ENCODE measurements around the gene CRB2. TPM values are rescaled to one million over a fixed set of nuclear protein-coding genes. Genes with fewer than 3 reads are reported as not detected.

CRB2 gene
- total RNA-seq, 6 experiments from 2014 or later, result not detected

DNA sequence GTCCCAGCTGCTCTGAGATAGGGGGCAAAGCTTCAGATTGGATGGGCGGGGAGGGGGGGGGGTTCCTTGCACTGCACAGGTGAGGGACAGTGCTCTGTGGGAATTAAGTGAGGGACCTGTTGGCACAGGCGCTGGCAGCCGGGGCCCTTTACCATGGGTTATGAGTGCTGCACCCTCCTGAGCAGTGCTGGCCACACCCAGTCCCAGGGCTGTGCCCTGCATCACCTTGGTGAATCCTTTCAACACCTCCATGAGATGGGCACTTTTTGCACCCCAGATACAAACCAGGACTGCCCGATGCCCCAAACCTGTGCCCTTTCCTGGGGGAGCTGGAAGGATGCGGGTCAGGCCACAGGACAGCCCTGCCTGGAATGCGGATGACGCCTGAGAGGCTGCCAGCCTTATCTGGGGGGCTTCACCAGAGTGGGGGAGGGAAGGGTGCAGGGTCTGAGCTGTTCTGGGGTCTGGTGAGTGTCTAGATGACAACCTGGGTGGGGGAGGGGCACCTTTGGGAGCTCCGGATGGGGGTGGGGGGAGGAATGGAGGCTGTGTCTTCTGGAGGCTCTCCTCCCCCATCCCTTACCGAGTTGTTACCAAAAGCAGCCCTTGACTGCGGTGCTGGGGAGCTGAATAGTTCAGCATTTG is 5.2 kb downstream of the CRB2 start:
- no peak for DNase-seq
- intact Hi-C loops (cut with DNase I), result no loop called here
- Histone ChIP-seq H3K27ac (no peak overlapping the region), H3K4me1 (no peaks in the 10 kb centered on the region), H3K9me3 (no peaks in the 10 kb centered on the region), H3K4me3 (no peak overlapping the region), H3K27me3 (no peaks in the 10 kb centered on the region), H3K36me3 (no peaks in the 10 kb centered on the region)
- 27% methylated on average over 2 of the region's 10 CpGs for WGBS (ENCODE audit: insufficient coverage, low coverage, low lambda C conversion rate, missing lambda C conversion rate)
- no peak for TF ChIP-seq POLR2A (IDR thresholded peaks at IDR 0.05)
- TF ChIP-seq, protein P1, sequence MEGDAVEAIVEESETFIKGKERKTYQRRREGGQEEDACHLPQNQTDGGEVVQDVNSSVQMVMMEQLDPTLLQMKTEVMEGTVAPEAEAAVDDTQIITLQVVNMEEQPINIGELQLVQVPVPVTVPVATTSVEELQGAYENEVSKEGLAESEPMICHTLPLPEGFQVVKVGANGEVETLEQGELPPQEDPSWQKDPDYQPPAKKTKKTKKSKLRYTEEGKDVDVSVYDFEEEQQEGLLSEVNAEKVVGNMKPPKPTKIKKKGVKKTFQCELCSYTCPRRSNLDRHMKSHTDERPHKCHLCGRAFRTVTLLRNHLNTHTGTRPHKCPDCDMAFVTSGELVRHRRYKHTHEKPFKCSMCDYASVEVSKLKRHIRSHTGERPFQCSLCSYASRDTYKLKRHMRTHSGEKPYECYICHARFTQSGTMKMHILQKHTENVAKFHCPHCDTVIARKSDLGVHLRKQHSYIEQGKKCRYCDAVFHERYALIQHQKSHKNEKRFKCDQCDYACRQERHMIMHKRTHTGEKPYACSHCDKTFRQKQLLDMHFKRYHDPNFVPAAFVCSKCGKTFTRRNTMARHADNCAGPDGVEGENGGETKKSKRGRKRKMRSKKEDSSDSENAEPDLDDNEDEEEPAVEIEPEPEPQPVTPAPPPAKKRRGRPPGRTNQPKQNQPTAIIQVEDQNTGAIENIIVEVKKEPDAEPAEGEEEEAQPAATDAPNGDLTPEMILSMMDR (IDR thresholded peaks at IDR 0.05), result no peak
- ATAC-seq, result no peak

DNA sequence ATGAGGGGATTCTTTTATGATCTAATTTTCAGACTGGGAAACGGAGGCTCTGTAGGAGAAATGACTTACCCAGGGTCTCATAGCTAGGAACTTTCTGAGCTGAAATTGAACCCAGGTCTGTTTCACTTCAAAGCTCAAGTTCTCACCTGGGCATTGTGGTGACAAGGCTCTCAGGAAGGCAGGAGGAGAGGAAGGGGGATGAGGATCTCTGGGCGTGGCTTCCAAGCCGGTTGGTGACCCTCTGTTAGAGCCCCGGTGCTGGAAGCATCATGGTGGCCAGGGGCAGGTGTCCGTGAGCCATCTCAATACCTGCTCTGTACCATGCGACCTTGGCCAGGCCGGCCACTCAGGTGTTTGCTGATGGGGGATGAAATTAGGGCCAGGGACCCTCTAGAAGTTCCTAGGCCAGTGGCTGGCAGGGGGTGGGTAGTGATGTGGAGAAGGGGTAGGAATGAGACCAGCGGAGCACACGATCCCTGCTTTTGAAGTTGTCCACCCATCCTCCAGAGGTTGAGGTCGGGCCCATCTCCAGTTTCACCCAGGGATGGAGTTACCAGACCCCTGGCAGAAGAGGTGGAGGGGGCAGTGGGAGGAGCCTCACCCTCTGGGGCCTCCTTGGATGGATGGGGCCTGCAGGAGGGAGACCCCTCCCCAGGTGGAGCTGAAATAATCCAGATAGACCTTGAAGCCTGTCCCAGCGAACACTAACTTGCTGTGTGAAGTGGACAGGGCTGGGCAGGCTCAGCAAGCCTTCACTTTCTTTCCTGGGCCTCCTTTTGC is 5.9 kb downstream of the CRB2 start:
- Histone ChIP-seq H3K27ac (no peak overlapping the region), H3K27me3 (no peaks in the 10 kb centered on the region), H3K4me1 (no peaks in the 10 kb centered on the region), H3K4me3 (no peak overlapping the region), H3K36me3 (no peaks in the 10 kb centered on the region), H3K9me3 (no peaks in the 10 kb centered on the region)
- TF ChIP-seq, protein P1 (IDR thresholded peaks at IDR 0.05), result no peak
- TF ChIP-seq POLR2A (IDR thresholded peaks at IDR 0.05), result no peak
- ATAC-seq, result no peak
- intact Hi-C loops (cut with DNase I), result no loop called here
- no peak for DNase-seq
- WGBS (ENCODE audit: insufficient coverage, low coverage, low lambda C conversion rate, missing lambda C conversion rate), result 53% methylated on average over 8 of the region's 11 CpGs

DNA sequence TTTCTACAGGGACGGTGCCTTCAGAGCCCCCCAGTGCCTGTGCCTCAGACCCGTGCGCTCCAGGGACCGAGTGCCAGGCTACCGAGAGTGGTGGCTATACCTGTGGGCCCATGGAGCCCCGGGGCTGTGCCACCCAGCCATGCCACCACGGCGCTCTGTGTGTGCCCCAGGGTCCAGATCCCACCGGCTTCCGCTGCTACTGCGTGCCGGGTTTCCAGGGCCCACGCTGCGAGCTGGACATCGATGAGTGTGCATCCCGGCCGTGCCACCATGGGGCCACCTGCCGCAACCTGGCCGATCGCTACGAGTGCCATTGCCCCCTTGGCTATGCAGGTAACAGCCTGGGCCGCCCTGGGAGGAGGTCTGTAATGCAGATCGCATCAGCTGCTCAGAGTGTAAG is 6.9 kb downstream of the CRB2 start:
- H3K4me1 ChIP-seq, result no peaks in the 10 kb centered on the region
- no peaks in the 10 kb centered on the region for H3K36me3 ChIP-seq
- H3K27me3 ChIP-seq, result no peaks in the 10 kb centered on the region
- no peak overlapping the region for H3K27ac ChIP-seq
- intact Hi-C loops (cut with DNase I), result no loop called here
- no peak overlapping the region for H3K4me3 ChIP-seq
- no CpG with 5 or more reads among the region's 23 CpGs for WGBS (ENCODE audit: insufficient coverage, low coverage, low lambda C conversion rate, missing lambda C conversion rate)
- no peaks in the 10 kb centered on the region for H3K9me3 ChIP-seq
- ATAC-seq (no peak), DNase-seq (no peak)
- TF ChIP-seq POLR2A (IDR thresholded peaks at IDR 0.05), result no peak
- TF ChIP-seq, protein P1 (IDR thresholded peaks at IDR 0.05), result no peak

DNA sequence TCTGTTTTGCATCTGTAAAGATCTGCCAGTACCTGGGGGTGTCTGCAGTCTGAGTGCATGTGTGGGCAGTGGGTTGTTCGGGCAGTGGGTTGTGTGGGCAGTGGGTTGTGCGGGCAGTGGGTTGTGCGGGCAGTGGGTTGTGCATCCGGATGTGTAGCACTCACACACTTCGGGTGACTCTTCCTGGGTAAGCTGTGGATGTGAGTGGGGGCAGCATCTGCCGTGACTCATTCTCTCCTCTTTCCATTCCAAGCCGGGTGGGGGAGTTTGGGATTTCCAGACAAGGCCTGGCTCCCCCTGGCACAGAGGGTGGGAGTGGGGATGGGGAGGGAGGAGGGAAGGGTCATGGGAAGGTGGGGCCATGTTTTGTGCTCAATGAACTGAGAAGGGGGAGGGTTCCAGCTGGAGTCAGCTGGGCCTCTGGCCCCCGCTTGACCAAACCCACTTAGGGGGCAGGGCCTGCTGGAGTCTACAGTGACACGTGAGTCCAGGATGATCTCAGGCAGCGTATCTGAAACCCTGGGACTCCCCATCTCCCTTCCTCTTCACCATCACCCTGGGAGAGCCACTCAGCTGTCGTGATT is 8.3 kb downstream of the CRB2 start:
- Histone ChIP-seq H3K27ac (no peak overlapping the region), H3K36me3 (no peaks in the 10 kb centered on the region), H3K9me3 (no peaks in the 10 kb centered on the region), H3K27me3 (no peaks in the 10 kb centered on the region), H3K4me3 (no peak overlapping the region), H3K4me1 (no peaks in the 10 kb centered on the region)
- ATAC-seq, result no peak
- TF ChIP-seq POLR2A (IDR thresholded peaks at IDR 0.05), result no peak
- TF ChIP-seq, protein P1 (IDR thresholded peaks at IDR 0.05), result no peak
- WGBS (ENCODE audit: insufficient coverage, low coverage, low lambda C conversion rate, missing lambda C conversion rate), result 70% methylated on average over 2 of the region's 11 CpGs
- intact Hi-C loops (cut with DNase I), result no loop called here
- DNase-seq, result no peak
